AG08395 (cell line): Measurements from ENCODE around the gene MS4A3.
"Not testable (repeated sequence)": the region's sequence is repeated elsewhere in the genome, so short reads cannot be mapped to it uniquely, and the experiment has no call there.

Experiments used
- DNase-seq: peaks from one replicate; pipeline ENCODE4 v3.0.0; 2012; ENCODE audit warnings: mixed read lengths, low spot score

The MS4A3 gene, protein sequence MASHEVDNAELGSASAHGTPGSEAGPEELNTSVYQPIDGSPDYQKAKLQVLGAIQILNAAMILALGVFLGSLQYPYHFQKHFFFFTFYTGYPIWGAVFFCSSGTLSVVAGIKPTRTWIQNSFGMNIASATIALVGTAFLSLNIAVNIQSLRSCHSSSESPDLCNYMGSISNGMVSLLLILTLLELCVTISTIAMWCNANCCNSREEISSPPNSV

DNA sequence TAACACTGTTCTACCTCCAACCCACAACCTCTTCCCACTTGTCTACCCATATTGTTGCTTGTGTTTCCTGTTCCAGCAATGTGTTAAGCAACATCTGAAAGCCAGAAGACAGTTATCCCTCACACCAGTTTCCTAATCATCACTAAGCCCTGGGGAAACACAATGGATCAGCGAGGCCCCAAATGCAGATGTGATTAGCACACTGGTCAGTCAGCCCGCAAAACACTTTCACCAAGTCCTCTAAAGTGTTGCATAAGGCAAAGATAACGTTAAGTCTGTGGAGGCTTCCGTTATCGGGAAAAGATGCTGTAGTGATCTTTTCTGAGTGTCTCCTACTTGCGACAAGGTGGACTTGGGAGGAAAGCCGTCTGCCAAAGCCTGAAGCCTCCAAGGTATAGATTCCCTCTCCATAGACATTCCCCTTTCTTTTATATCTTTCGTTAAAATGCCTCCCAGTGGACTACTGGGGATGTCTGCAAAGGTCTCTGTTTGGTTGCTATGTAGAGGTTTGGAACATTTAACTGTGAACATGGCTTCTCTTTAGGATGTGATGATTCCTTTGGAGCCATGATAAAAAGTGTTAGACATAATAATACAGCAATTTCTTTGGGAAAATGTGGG is at the start of gene MS4A3:
Gene MS4A3, plus strand, starts transcription at position 317 of the 621 bp plus-strand sequence. CDS start 4,496 bp downstream, outside the sequence.
- DNase-seq, result no peak

- DNase-seq, result no peak
Measured at GRCh38 chr11:60016881-60017280, 39.6 kb upstream of the MS4A3 start, which contains the start of gene OOSP4B. Gene OOSP4B, plus strand, starts transcription at chr11:60017181.

GRCh38 chr11:60018058-60018457 is 38.4 kb upstream of the MS4A3 start:
- DNase-seq, result no peak

GRCh38 chr11:60020376-60020775 is 36.1 kb upstream of the MS4A3 start:
- DNase-seq, result not testable (repeated sequence)

DNA sequence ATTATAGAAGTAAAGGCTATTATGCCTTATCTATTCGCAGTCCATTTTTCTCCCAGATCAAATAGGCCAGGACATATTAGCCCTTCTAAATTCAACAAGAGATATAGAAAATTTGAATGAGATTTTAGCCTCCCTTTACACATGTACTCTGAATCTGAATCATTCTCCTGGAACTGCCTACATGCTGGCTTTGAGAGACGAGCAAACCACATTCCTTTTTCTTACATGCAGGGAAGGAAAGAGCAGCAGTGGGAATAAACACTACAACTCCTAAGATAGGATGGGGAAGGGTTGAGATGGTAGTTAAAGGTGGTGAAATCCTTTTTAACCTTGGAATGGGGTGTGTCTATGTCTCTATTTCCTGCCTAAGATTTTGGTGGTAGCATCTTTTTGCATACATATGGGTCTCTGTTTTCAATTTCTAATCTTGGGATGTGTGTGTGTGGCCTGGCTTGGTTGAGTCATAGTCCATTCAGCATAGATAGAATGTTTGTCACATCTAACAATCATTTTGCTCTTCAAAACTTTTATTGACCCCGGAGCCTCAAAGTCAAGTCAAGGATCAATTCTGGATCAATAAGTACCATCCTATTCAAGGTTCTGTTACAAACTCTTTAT is 27.3 kb upstream of the MS4A3 start:
- no peak for DNase-seq

DNA sequence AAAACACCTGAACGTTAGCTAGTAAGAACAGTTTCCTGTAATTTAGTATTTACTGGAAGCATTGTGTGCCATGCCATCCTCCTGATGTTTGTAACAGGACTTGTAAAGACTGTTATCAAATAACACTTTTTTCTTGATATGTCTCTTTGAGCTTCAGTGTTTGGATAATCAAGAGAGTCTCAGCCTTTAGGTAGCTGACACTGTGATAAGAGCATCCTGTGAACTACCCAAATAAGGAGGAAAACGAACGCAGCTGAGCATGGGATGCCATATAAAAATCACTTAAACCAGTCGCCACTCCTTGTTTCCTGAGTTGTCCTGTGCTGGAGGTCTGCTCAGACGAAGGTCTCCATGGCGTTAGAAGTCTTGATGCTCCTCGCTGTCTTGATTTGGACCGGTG is 16.4 kb upstream of the MS4A3 start, which contains the start of gene OOSP2:
Gene OOSP2, plus strand, starts transcription at position 301 of the 400 bp plus-strand sequence. Its CDS starts 51 bp downstream, at position 352.
- no peak for DNase-seq

- not testable (repeated sequence) for DNase-seq
Measured at GRCh38 chr11:60050422-60050821, 6.0 kb upstream of the MS4A3 start.

- DNase-seq, result not testable (repeated sequence)
Measured at GRCh38 chr11:60050839-60051238, 5.6 kb upstream of the MS4A3 start.

GRCh38 chr11:60059052-60059451 is 2.6 kb downstream of the MS4A3 start:
- DNase-seq, result no peak

DNA sequence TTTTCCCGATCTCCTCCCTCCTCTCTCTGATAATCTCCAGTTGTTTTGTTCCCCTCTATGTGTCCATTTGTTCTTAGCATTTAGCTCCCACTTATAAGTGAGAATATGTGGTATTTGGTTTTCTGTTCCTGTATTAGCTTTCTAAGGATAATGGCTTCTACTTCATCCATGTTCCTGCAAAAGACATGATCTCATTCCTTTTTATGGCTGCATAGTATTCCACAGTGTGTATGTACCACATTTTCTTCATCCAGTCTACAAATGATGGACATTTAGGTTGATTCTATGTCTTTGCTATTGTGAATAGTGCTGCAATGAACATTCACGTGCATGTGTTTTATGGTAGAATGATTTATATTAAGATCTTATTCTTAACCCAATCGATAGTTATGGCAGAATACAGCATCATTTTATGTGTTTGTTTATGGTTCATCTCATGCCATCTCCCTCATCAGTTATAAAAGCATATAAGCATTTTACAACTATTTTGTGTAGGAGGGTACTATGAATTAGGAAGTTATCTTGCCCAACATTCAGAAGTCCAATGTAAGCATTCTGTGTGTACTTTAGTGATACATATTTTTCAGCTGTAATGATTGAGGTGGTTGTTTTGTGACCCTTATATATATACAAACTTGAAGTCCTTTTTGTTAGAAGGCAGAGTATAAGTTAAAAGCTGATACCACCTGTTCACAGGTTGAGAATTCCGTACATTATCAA is 3.2 kb downstream of the MS4A3 start:
- DNase-seq, result no peak

DNA sequence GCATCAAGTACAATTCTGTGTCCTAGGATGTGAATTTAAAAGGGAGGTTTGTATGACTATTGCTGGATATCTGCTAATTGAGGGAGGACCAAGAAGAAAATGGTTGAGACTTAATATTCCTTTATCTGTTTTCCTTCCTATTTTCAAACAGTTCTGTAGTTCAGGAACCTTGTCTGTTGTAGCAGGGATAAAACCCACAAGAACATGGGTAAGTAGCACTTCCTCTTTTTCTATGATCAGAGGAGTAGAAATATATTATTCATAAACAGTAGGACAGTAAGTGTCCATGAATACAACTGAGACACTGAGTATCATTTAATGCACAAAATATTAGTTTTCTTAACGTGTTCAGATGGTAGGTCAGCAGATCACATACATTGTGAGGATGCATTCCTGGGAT is 7.6 kb downstream of the MS4A3 start:
- DNase-seq, result no peak

DNA sequence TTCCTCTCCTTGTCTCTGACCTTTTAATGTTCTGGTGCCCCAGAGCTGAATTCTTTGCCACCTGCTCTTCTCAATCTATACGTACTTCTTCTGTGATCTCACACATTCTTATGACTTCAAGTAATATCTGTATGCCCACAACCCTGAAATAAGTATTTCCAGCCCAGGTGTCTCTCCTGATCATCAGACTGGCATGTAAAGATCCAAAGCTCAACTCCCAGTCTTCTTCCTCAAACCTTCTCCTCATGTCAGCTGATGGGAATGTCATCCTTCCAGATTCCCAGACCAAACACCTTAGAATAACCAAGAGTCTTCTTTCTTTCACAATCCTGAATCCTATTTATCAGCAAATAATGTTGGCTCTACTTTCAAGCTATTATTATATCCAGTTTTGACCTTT is 9.3 kb downstream of the MS4A3 start:
- DNase-seq, result no peak

DNA sequence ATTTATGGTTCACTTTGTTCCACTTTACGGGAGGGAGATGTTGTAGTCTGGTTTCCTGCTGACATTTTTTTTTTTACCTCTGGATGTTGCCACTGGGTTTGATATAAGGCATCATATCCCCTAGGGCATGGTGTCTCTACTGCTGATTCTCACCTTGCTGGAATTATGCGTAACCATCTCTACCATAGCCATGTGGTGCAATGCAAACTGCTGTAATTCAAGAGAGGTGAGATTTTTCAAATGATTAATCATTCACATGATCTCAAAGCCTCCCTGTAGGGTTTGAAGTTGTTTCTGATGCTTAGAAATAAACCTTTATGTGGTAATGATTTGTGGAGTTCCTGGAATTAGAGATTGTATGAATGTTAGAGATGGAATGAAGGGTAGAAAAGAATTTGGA is 13.0 kb downstream of the MS4A3 start:
- no peak for DNase-seq

- DNase-seq, result not testable (repeated sequence)
Measured at GRCh38 chr11:60071644-60072043, 15.2 kb downstream of the MS4A3 start.

DNA sequence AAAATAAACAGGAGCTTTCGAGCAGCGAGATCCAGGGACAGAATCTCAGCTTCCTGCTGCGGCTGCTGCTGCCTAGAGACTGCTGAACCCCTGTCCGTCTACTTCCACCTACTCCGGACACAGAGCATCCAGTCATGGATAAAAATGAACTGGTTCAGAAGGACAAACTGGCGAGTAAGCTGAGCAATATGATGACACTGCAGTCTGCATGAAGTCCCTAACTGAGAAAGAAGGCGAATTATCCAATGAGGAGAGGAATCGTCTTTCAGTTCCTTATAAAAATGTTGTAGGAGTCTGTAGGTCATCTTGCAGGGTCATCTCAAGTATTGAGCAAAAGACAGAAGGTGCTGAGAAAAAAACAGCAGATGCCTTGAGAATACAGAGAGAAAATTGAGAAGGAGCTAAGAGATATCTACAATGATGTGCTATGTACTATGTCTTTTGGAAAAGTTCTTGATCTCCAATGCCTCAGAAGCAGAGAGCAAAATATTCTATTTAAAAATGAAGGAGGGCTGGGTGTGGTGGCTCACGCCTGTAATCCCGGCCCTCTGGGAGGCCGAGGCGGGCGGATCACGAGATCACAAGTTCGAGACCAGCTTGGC is 20.9 kb downstream of the MS4A3 start:
- no peak for DNase-seq

- DNase-seq, result no peak
Measured at GRCh38 chr11:60077981-60078380, 21.5 kb downstream of the MS4A3 start.

- no peak for DNase-seq
Measured at GRCh38 chr11:60078745-60079144, 22.3 kb downstream of the MS4A3 start.

GRCh38 chr11:60080535-60080934 is 24.1 kb downstream of the MS4A3 start:
- no peak for DNase-seq

DNA sequence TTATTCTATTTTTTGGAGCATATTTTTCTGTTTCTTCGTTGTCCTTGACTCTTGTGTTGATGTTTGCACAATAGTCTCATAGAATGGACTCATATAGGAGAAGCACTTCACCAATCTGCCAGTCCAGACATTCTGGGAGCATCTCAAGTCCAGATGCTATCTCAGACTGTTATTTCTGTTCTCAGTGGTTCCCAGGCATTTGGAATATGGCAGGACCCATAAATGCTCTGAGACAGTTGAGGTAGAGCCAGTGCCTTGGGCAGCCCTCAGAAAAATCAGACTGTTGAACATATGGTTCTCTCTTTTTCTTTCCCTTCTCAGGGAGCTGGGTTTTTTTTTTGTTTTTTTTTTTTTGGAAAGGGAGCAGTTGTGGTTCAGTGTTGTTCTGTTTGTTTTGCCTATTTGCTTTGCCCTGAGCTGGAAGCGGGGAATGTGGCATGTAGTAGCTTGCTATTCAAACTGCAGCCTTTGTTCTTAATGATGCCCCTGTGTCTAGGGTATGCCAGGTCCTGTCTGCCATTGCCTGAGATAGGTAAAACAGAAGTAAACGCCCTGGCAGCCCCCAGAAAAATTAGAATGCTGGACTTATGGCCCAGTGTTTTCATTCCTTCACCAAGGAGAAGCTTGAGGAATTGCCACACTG is 28.3 kb downstream of the MS4A3 start:
- DNase-seq, result no peak

DNA sequence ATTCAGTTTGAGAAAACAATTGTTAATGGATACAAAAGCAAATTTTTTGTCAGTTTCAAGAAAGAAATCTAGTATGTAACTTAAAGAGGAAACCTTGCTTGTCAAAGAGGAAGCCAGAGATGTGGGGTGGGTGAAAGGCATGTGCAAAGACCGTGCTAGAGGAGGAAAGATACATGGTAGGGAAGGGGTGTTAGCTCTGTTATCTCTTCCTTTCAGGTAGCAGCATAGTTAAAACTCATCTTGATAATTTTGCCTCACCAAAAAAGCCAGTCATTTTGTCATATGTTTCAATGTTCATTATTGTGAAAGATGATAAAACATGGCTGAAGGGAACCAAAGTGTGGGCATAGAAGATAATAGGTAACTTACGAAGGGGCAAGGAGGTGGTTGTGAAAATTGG is 29.4 kb downstream of the MS4A3 start:
- no peak for DNase-seq

DNA sequence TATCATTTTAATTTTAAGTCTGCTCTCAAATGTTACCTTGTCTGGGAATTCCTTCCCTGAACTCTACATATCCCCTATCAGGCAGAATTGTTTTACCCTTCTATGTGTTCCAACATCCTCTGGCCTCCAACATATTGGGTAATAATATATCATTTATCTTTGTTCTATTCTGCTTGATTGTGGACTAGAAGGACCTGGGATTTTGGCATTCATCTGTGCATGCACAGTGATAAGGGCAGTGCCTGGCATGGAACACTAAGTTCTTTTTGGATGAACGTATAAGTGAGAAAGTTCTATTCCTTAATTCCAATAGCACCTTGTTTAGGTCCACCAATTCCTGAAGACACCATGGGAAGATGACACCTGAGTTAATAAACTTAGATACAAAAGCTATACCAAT is 30.8 kb downstream of the MS4A3 start:
- no peak for DNase-seq

GRCh38 chr11:60088364-60088763 is 31.9 kb downstream of the MS4A3 start, which contains the start of gene MS4A2:
Gene MS4A2, plus strand, starts transcription at chr11:60088664. Its CDS starts 102 bp downstream, at chr11:60088766.
- DNase-seq, result no peak
